ENCODE results near the gene HIBCH.
"Not testable (repeated sequence)": the region's sequence is repeated elsewhere in the genome, so short reads cannot be mapped to it uniquely, and the experiment has no call there.

The HIBCH gene

DNA sequence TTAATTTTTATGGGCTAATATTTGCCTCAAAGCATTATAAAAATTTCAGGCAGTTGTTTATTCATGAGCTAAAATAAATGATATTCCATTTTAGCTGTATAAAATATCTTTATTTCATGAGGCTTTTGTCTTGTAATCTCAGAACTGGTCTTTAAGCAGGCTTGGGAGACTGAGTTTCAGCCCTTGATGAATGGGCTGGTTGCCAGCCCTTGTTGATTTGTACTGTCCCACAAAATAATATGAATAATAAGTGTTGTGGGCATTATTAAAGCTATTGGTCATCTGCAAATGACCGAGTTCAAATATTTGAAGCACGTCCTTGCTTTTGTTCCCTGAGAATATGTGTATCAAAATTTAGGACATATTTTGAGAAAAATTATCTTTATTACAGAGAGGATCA, 41.9 kb upstream of the HIBCH start:
- no peak for DNase-seq
- Histone ChIP-seq H3K4me3 (ENCODE audit: low read depth, low read length) (no peak overlapping the region), H3K27ac (no peak overlapping the region), H3K27me3 (ENCODE audit: insufficient read depth, low read depth, severe bottlenecking) (no peaks in the 10 kb centered on the region), H3K9me3 (ENCODE audit: severe bottlenecking) (no peaks in the 10 kb centered on the region), H3K36me3 (no peaks in the 10 kb centered on the region)
- TF ChIP-seq CTCF (IDR thresholded peaks at IDR 0.05; ENCODE audit: low read depth, low read length), result no peak

GRCh38 chr2:190360965-190361364, 41.3 kb upstream of the HIBCH start:
- Histone ChIP-seq H3K27me3 (ENCODE audit: insufficient read depth, low read depth, severe bottlenecking) (no peaks in the 10 kb centered on the region), H3K27ac (no peak overlapping the region), H3K9me3 (ENCODE audit: severe bottlenecking) (no peaks in the 10 kb centered on the region), H3K36me3 (no peaks in the 10 kb centered on the region), H3K4me3 (ENCODE audit: low read depth, low read length) (no peak overlapping the region)
- DNase-seq, result no peak
- no peak for TF ChIP-seq CTCF (IDR thresholded peaks at IDR 0.05; ENCODE audit: low read depth, low read length)

DNA sequence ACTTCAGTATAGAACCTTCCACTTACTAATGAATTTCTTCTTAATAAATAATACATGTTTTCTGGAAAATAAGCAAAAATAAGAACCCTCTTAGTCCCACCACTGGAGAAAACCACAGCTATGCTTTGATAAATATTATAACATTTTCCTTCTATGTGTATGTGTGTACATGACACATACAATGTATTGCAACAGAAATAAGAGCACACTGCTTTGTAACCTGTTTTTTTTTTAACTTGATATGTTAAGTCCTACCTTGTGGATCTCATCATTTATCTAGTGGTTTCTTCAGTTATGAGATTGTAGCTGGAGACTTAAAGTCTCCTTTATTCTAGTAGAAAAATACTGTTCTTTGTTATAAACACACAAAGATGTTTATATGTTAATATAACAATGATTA, 40.9 kb upstream of the HIBCH start:
- H3K27me3 ChIP-seq (ENCODE audit: insufficient read depth, low read depth, severe bottlenecking), result no peaks in the 10 kb centered on the region
- TF ChIP-seq CTCF (IDR thresholded peaks at IDR 0.05; ENCODE audit: low read depth, low read length), result no peak

DNA sequence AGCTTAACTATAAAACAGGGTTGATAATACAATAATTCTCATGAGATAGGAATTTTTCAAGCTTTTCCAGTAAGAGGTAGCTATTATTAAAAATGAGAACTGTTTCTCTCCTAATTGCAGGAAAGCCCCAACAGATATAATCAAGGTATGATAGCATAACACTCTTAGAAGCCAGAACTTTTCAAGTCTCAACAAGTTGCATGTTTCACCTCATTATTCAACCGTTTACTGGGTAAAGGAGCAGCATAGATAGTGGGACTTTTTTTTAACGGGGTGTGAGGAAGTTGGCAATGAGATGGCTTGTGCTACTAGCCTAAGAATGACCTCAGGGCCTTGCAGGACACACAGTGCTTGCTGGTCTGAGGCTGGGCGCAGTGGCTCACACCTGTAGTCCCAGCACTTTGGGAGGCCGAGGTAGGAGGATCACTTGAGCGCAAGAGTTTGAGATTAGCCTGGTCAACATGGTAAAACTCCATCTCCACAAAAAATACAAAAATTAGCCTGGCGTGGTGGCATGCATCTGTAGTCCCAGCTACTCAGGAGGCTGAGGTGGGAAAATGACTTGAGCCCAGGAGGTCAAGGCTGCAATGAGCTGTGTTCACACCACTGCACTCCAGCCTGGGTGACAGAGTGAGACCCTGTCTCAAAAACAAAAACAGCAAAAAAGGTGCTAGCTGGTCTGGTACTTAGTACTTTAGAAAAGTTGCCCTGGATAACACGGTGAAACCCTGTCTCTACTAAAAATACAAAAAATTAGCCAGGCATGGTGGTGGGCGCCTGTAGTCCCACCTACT, 39.2 kb upstream of the HIBCH start:
- H3K4me3 ChIP-seq (ENCODE audit: low read depth, low read length); H3K36me3 ChIP-seq; H3K27me3 ChIP-seq (ENCODE audit: insufficient read depth, low read depth, severe bottlenecking); H3K27ac ChIP-seq; DNase-seq; H3K9me3 ChIP-seq (ENCODE audit: severe bottlenecking): not testable (repeated sequence)

More for the DNA sequence above, 40.9 kb upstream of the HIBCH start:
- no peak overlapping the region for H3K27ac ChIP-seq
- DNase-seq, result no peak
- H3K9me3 ChIP-seq (ENCODE audit: severe bottlenecking), result no peaks in the 10 kb centered on the region
- H3K36me3 ChIP-seq, result no peaks in the 10 kb centered on the region
- H3K4me3 ChIP-seq (ENCODE audit: low read depth, low read length), result no peak overlapping the region

GRCh38 chr2:190357600-190357999, 38.0 kb upstream of the HIBCH start:
- H3K27ac ChIP-seq, result no peak overlapping the region
- H3K27me3 ChIP-seq (ENCODE audit: insufficient read depth, low read depth, severe bottlenecking), result no peaks in the 10 kb centered on the region
- no peak overlapping the region for H3K4me3 ChIP-seq (ENCODE audit: low read depth, low read length)
- no peaks in the 10 kb centered on the region for H3K9me3 ChIP-seq (ENCODE audit: severe bottlenecking)
- TF ChIP-seq CTCF (IDR thresholded peaks at IDR 0.05; ENCODE audit: low read depth, low read length), result no peak
- DNase-seq, result no peak
- H3K36me3 ChIP-seq, result no peaks in the 10 kb centered on the region

DNA sequence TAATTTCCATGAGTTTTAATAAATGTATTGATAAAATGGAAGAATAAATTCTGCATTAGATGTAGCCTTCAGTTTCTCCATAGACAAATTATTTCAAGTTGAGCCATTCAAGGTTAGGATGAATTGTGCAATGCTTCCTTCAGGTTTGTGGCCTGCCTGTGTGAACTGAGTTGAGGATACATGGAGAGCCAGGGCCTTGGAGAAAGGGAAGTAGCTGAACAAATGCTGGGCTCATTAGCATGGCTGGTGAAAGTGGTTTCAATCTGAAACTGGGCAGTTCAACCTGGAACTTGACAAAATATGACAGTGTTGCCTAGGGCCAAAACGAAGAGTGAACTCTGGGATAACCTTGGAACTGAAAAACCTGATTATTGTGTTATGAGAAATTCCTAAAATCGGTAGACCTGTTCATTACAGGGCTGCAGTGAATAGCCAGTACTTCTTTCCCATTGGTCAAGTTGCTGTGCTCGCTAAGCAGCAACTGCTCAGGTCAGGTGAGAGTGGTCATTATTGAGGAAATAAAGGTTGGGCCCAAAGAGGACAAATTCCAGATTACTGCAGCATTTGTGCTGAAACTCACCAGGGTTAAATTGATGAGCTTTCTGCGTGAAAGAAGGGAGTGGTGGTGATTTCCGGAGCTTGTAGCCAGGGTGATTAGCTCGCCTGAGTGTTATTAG, 36.5 kb upstream of the HIBCH start:
- Histone ChIP-seq H3K9me3 (ENCODE audit: severe bottlenecking) (no peaks in the 10 kb centered on the region), H3K36me3 (no peaks in the 10 kb centered on the region), H3K27ac (no peak overlapping the region), H3K27me3 (ENCODE audit: insufficient read depth, low read depth, severe bottlenecking) (no peaks in the 10 kb centered on the region), H3K4me3 (ENCODE audit: low read depth, low read length) (no peak overlapping the region)
- no peak for TF ChIP-seq CTCF (IDR thresholded peaks at IDR 0.05; ENCODE audit: low read depth, low read length)
- no peak for DNase-seq

All from WERI-Rb-1 (cell line).